PFSK-1 (cell line): ENCODE results near the gene HEG1.

Experiments used
- FOXP2 ChIP-seq: optimal IDR thresholded peaks from 2 replicates; pipeline ENCODE3; 2011; ENCODE audit warnings: borderline replicate concordance, control low read depth, inconsistent platforms; ENCODE audit not compliant: insufficient read depth; ENCODE audit errors: extremely low read length, extremely low read depth
- POLR2AphosphoS5 ChIP-seq: IDR thresholded peaks from 2 replicates; pipeline ENCODE4 v1.6.1; 2012; ENCODE audit warnings: low read depth, mild to moderate bottlenecking, control low read depth, low read length, moderate library complexity
- SIN3A ChIP-seq: IDR thresholded peaks from 2 replicates; pipeline ENCODE4 v1.6.1; 2012; ENCODE audit warnings: mild to moderate bottlenecking, low read length, moderate library complexity, borderline replicate concordance; ENCODE audit not compliant: insufficient read depth
- TAF1 ChIP-seq: IDR thresholded peaks from 2 replicates; pipeline ENCODE4 v1.6.1; 2012; ENCODE audit warnings: low read length, control low read depth, borderline replicate concordance; ENCODE audit not compliant: insufficient read depth
- TF ChIP-seq, protein P1 (sequence below), 2 experiments: IDR thresholded peaks; 2 replicates each; pipeline versions ENCODE4 v1.6.1 to v1.8.0; 2011 to 2012; ENCODE audit warnings: low read depth in 2 of 2, low read length in 2 of 2, control low read depth in 1 of 2, inconsistent platforms in 1 of 2, mild to moderate bottlenecking in 1 of 2, moderate library complexity in 1 of 2; ENCODE audit not compliant: insufficient read depth in 1 of 2

The HEG1 gene

DNA sequence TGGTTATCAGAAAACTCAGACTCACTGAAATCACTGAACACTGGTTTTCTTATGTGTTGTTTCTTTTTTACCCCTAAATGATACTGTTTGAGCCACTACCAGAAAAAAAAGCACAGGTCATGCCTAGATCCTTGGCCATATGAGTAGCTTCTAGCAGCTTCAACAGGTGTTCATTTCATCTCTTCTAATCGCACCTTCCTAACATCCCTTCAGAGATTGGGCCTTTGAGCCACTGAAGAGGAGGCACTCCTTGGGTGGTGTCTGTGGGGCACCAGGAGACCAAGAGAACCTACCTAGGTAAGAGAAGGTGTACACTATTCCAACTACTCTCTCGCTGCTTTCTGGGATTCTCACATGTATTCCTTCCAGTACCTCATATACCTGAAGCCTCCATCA lies 2.5 kb downstream of the HEG1 start:
- TF ChIP-seq, protein P1, sequence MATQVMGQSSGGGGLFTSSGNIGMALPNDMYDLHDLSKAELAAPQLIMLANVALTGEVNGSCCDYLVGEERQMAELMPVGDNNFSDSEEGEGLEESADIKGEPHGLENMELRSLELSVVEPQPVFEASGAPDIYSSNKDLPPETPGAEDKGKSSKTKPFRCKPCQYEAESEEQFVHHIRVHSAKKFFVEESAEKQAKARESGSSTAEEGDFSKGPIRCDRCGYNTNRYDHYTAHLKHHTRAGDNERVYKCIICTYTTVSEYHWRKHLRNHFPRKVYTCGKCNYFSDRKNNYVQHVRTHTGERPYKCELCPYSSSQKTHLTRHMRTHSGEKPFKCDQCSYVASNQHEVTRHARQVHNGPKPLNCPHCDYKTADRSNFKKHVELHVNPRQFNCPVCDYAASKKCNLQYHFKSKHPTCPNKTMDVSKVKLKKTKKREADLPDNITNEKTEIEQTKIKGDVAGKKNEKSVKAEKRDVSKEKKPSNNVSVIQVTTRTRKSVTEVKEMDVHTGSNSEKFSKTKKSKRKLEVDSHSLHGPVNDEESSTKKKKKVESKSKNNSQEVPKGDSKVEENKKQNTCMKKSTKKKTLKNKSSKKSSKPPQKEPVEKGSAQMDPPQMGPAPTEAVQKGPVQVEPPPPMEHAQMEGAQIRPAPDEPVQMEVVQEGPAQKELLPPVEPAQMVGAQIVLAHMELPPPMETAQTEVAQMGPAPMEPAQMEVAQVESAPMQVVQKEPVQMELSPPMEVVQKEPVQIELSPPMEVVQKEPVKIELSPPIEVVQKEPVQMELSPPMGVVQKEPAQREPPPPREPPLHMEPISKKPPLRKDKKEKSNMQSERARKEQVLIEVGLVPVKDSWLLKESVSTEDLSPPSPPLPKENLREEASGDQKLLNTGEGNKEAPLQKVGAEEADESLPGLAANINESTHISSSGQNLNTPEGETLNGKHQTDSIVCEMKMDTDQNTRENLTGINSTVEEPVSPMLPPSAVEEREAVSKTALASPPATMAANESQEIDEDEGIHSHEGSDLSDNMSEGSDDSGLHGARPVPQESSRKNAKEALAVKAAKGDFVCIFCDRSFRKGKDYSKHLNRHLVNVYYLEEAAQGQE (IDR thresholded peaks at IDR 0.05; ENCODE audit: insufficient read depth in 1 of 2, low read depth in 2 of 2, low read length in 2 of 2), result no peak
- no peak for TF ChIP-seq FOXP2
- no peak for TF ChIP-seq TAF1
- TF ChIP-seq POLR2AphosphoS5, result no peak
- TF ChIP-seq SIN3A, result no peak

DNA sequence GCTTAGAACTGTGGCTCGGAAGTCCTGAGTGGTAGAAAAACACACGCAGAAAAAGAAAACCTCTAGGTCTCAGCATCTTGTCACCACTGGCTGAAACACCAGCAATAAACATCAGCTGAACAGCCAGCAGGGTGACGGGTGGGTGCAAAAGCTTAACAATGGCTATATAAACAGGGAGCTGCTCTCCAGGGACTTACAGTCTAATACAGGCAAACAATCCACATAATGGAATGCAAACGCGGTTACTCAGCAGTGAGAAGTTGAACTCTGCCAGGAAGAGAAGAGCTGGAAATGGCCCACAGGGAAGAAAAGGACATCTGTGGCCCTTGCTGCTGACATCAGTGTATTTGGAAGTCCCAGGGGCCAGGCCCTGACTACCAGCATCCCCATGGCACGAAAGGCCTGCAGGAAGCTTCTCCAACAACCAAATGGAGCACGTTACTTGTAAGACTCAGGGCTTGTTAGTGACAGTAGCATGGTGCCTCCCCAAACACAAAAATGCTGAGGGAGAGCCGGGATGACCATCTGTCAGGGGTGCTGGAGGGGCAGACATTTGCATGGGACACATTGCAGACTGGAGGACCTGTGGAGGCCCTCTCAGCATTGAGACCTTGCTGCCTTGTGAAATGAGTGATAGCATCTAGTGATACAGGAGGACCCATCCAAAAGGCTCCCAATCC lies 3.0 kb downstream of the HEG1 start:
- TF ChIP-seq FOXP2, result no peak
- no peak for TF ChIP-seq SIN3A
- no peak for TF ChIP-seq POLR2AphosphoS5
- TF ChIP-seq, protein P1 (IDR thresholded peaks at IDR 0.05; ENCODE audit: insufficient read depth in 1 of 2, low read depth in 2 of 2, low read length in 2 of 2), result no peak
- TF ChIP-seq TAF1, result no peak

DNA sequence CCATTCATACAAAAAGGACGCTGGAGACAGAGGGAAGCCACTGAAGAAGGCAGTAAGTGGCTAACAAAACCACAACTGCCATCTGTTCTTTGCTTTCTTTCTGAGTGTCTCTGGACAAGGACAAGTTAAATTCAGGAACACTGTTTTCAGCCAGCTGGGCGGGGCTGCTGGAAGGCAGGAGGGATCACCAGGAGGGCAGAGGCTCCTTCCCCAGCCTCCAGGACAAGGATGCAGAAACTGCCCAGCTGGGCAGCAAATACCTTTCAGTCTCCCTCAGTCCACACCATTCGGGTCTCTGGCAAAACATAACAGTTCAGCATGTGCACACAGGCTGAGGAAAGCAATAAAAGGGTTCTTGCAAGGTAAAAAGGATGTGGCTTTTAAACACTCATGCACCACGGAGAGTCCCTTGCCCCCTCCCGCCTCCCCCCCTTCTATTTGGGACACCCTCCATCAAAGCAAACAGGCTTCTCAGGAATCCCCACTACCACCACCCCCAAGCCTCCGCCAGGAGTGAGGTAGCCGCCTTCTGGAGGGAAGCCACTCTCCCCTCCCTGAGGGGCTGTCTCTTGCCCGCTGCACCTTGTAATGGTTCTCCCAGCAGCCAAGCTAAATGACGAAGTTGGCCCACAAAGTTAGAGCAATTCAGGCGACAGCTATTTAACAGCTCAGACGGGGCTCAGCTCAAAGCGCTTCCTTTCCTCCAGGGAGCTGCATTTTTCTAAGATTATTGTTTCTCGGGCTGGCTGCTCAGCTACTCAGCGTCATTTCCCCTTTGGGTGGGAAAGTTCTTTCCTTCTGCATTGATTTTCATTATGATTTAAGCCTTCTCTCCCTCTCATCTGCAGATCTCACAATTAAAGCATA lies 3.8 kb downstream of the HEG1 start:
- TF ChIP-seq POLR2AphosphoS5, result no peak
- no peak for TF ChIP-seq SIN3A
- TF ChIP-seq TAF1, result no peak
- TF ChIP-seq, protein P1 (IDR thresholded peaks at IDR 0.05; ENCODE audit: insufficient read depth in 1 of 2, low read depth in 2 of 2, low read length in 2 of 2), result no peak
- TF ChIP-seq FOXP2, result no peak

DNA sequence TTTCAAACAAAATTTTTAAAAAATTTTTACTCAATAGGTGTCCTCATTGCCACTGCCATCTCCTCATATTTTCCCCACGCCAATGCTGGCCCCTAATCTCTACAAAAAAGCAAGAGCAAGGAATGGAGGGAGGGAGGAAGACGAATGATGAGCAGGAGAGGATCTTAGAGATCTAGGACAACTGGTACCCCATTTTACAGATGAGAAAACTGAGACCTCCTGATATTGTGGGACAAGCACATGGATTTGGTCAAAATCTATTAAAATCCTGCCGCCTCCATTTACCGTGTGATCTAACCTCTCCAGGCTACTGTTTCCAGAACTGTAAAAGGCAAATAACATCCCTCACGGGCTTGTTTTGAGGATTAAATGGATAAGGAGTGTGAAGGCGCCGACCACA lies 4.6 kb downstream of the HEG1 start:
- no peak for TF ChIP-seq TAF1
- no peak for TF ChIP-seq POLR2AphosphoS5
- TF ChIP-seq, protein P1 (IDR thresholded peaks at IDR 0.05; ENCODE audit: insufficient read depth in 1 of 2, low read depth in 2 of 2, low read length in 2 of 2), result no peak
